NCI-H2171 (cell line): ENCODE data around the gene ATP1A3.

ENCODE experiments used
- DNase-seq: peaks from one replicate; lab custom pipeline; 2025; lab: John Stamatoyannopoulos, UW

Gene ATP1A3

DNA sequence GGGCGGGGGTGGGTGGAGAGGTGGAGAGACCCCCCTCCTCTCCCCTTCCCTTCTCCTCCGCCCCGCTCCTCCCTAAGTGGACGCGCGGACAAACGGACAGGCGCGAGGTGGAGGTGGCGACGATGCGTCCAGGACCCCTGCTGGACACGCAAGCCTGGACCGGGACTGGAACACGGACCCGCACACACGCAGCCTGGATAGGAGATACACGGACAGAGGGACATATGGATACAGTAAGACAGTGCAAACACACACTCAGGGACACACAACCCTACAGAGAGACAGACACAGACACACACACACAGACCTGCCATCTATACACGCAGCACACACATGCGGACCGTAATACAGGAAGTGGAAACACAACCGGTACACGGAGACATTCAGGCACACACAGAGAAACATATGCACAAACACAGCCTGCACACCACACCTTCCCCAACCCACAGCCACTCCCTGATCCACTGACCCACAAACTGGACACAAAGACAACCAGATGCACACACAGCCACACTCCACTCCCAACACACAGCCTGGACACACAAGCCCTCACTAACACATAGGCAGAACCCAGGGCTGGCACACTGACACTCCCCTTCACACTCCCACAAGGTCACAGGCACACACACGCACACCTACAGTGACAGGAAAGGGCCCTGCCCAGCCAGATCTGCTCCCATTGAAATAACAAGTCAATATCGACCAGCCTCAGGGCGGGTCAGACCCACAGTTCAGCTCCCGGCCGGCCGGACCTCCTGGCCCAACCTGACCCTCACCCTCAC, 65.1 kb downstream of the ATP1A3 start:
- DNase-seq = no peak

DNA sequence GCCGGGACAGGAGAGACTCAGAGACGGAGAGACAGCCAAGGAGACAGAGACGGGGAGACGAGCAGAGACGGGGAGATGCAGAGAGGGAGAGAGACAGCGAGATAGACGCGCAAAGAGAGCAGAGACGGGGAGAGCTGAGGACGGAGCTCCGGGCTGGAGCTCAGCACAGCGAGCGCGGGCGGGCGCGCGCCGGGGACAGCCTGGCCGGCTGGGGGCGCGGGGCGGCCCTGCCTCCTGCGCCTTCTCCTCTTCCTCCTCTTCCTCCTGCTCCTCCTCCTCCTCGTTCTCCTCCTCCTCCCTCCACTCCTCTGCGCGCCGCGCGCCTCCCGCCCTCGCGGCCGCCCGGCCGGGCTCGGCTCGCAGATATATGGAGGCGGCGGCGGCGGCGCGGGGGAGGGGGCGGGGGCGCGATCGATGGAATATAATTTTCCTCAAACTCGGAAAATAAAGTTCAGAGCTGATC, 65.8 kb downstream of the ATP1A3 start, which contains the start of gene ERFL:
TSS of gene ERFL (minus strand) at position 229 of the 463 bp plus-strand sequence. CDS start 15,530 bp downstream, outside the sequence.
- no peak for DNase-seq

GRCh38 chr19:41927497-41928192, 66.4 kb downstream of the ATP1A3 start:
- no peak for DNase-seq

GRCh38 chr19:41926763-41927496, 67.1 kb downstream of the ATP1A3 start:
- DNase-seq = no peak

GRCh38 chr19:41926028-41926762, 67.8 kb downstream of the ATP1A3 start:
- no peak for DNase-seq

DNA sequence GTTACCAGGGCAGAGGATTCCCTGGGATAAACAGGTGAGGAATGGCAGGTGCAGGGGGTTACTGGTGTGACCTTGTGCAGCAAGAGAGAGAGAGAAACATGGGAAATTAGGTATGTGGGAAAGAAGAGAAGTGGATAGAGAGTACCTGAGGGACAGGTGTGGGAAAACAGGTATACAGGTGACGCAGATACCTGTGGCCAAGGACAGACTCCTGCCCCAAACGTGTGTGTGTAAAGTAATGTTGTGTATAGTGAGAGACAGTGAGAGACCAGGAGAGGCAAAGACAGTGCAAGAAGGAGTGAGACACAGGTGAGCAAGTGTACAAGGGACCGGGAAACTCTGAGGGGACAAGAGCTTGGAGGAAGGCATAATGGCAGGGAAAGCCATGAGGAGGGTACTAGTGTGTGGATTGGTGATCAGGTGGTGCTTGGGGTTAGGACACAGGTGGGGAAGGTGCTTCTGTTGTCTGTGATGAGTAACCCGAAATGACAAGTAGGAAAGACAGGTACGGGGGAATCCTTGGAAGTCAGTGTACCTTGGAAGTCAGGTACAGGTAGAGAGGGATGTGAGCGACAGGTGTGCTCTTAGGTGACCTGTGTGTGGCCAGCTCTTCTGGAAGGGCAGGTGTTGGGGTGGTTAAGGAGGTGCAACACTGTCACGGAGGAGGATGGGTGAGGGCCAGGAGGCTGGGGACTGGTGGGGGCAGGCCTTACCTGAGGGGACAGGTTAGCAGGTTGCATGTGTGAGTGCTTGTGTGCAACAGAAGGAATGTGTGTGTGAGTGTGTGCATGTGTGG, 68.6 kb downstream of the ATP1A3 start:
- DNase-seq = no peak

DNA sequence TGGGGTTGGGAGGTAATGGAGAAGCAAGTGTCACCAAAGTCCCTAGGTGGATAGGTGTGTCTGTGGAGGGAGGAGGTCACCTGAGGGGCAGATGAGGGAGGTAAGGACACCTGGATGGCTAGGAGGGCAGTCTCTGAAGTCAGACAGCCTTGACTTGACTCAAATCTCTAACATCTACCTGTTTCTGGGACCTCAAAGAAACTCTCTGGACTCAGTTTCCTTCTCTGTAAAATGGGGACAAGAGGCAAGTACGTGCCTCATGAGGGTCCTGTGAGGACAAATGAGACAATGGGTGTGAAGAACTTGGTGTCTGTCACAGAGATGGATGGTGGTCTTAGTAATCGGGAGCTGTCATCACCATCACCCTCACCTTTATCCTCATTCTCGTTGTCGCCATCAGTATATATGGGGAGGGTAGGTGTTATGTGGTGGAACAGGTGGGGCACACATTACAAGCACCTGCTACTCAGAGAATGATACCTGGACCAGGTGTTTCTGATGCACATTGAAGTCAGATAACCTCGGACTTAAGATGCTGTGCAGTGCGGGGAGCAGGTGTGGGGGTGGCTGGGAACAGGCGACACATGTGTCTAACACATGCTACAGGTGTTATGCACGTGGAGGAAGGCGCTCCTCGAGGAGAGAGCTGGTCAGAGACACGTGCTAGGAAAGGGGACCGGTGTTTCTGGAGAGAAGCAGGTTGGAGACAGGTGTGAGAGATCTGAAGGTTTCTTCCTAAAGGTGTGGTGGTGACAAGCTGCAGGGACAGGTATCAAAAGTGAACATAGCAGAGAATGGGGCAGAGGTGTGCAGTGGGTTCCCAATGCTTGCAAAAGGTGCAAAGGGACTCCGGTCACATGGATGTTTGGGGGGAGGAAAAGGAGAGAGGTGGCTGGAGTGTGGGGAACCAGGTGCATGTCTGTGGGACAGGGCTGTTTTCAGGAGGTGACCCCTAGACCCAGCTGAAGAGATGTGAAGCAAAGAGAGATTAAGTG, 69.6 kb downstream of the ATP1A3 start:
- no peak for DNase-seq

DNA sequence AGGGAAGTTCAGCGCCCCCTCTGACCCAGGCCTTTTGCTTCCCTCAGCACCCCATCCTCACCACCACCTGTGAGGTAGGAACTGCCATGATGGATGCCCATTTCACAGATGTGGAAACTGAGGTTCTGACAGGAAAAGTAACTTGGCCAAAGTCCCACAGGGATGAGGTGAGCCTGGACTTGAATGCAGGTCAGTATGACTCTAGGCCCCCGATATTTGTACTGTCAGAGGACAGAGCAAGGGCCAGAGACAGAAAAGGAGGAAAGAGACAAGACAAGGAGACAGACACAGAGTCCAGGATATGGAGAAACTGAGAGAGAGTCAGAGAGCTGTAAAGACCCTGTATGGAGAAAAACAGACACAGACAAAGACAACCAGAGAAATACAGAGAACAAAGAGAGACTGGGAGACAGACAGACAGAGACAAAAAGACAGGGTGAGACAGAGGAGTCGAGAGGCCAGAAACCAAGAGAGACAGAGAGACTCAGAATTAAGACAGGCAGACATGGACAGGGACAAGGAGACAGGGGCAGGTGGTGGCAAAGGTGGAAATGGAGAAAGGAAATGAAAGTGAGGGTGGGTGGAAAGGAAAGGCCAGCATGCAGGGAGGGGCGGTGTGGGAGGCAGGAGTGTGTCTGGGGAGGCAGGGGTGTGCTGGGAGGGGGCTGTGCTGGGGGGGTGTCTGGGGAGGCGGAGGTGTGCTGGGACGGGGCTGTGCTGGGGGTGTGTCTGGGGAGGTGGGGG, 70.8 kb downstream of the ATP1A3 start:
- DNase-seq = no peak

DNA sequence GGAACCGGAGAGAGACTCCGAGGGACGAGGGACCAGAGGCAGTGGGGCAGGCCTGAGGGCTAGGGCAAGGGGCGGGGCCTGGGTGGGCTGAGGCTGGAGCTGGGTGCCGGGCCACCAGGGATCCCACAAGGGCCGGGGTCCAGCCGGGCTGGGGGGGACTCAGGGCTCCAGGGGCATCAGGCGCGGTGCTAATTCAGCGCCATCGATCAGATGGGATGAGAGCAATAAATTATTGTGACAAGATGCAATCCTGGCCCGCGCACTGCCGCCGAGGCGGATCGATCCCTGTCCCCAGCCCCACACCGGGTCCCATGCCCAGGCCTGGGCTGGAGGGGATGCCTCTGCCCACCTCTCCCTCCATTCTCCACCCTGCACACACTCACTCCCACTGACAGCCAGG, 71.4 kb downstream of the ATP1A3 start:
- no peak for DNase-seq

DNA sequence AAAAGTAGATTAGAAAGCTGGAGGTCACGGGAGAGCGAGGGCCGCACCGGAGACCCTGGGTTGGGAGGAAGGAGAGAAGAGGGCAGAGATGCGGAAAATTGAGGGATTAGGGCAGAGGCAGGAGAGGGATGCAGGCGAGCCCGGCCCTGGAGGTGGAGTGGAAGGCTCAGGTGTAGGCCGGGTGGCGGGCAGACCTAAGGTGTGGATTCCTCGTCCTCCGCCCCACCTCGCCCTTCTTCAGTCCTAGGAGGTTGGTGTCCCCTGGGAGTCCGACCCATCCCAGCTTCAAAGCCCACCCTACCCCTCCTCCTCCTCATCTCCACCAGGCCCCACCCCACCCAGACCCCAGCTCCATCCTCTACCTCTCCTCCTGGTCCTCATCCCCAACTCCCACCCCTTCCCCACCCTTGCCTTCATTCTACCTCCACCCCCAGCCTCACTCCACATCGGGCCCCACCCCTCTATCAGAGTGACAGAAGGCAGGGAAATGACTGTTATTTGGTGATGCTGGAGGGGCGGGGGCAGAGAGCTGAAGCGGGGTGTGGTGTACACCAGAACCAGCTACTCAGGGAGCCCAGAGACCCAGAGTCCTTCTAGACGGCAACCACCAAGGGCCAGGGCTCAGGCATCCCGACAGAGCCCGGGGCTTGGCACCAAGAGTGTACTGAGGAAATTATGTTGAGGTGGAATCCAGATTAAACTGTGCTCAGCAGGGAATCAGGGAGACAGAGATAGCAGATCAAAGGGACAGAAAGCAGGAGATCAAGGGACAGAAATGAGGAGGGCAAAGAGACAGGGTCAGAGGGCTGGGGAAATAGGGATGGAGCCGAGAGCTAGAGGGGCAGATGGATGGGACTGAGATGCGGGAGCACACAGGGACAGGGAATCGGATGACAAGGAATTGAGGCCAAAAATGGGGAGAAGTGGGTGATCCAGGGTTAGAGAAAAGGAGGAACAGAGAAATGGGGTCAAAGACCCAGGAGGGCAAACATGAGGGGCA, 72.2 kb downstream of the ATP1A3 start:
- DNase-seq = no peak

DNA sequence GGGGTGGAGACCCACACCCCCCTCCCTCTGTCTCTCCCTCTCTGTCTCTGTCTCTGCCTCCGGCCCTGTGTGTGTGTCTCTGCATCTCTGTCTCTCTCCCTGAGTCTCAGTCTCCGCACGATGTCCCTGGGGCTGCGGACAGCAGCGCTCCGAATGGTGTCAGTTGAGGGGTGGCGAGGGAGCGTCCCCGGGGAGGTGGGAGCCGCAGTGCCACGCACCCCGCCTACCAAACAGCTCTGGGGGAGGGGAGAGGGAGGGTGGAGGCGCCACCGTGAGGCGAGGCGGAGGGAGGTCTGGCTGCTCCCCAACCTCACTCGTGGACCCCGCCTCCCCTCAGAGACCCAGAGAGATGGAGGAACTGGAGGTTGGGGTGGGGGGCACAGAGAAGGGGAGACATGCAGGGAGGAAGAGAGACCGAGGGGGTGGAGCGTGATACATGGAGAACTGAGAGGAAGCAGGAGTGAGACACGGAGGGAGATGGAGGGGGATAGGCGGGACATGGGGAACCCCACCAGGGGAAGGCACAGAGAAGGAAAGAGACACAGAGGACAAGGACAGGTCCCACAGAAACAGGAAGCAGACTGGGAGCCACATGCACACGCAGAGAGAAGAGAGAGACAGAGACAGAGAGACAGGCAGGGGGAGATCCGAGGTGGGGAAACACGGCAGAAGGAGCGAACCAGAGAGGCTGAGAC, 73.0 kb downstream of the ATP1A3 start:
- no peak for DNase-seq

GRCh38 chr19:41919948-41920712, 73.9 kb downstream of the ATP1A3 start:
- no peak for DNase-seq

- DNase-seq = no peak
Observed at GRCh38 chr19:41918653-41919244, 75.3 kb downstream of the ATP1A3 start.

DNA sequence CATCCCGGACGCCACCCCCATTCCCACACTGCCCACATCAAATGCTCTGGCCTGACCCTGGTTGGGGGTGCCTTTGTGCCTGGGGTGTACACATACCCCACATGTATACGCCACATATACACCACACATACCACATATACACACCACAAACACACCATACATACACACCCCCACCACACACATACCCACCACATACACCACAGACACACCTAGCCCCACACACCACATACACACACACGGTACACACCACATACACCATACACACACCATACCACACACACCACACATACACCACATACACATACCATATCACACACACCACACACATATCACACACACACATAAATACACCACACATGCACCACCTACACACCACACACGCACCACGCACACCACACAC, 75.9 kb downstream of the ATP1A3 start:
- no peak for DNase-seq

DNA sequence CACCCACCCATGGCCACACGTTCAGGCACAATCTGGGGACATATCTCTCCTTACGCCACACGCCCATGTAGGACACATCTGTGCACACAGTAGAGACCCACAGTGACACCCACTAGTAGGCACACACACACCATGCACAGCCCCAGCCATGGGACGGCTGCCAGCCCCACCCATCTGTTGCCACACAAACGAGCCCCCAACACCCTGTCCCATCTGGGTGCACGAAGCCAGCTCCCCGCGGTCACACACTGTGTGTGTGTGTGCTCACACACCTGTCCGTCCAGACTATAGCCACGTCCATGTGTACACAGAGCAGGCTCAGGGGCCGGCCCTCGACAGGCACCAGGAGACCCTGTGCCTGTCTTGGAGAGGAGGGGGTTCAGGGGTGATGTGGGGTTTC, 76.4 kb downstream of the ATP1A3 start:
- no peak for DNase-seq
